Heart left ventricle (tissue), 13 donors: ENCODE results near the gene NEK4.

Source experiments
- CTCF ChIP-seq, 12 donors: fragments of 200-600 bp; sonication (generic) in 4 of 12; IDR thresholded peaks; one replicate each; pipeline versions ENCODE4 v1.5.0 to v1.8.0; 2018 to 2022; ENCODE audit warnings: antibody characterized with exemption in 12 of 12, mild to moderate bottlenecking in 5 of 12
- POLR2A ChIP-seq, 2 donors: fragments of 450-650 bp; IDR thresholded peaks; one replicate each; pipeline ENCODE4 v1.6.1; 2017; ENCODE audit warnings: antibody characterized with exemption in 2 of 2, mild to moderate bottlenecking in 2 of 2, moderate library complexity in 2 of 2
- donor health status: ischemic (EF 13 %, LVEDD 7.1; RV severe dilation, severe dysfunction).
- donor health status: DM: no; HTN: yes; CAD: no.
- donor health status: DM: no; HTN: no; CAD: no.
- donor health status: ischemic (EF 25% LVEDD 6.9; RV normal size, moderate dysfunction).
- donor health status: ischemic (EF 25% LVEDD 5.7; RV mildly dilated, moderate dysfunction).
- donor health status: ischemic (EF 35%, LVEDD 5.7; RV mildly dilated, moderate dysfunction).
- donor health status: nonischemic (EF 11% LVEDD 7.7; RV severe dilation, severe dysfunction).
- donor health status: DM: yes; HTN: yes; CAD: no.
- donor health status: PGD.
- donor health status: ischemic (EF 29% LVEDD 5.4; RV normal size, mild dysfunction).
- donor health status: nonischemic (EF 23%, LVEDD 6.1; RV moderate dilation, normal function).

GRCh38 chr3:52683611-52684010 lies 87.1 kb downstream of the NEK4 start:
- TF ChIP-seq CTCF (IDR thresholded peaks at IDR 0.05): no peak
- no peak for TF ChIP-seq POLR2A (IDR thresholded peaks at IDR 0.05)
